HG03159 (cell line): ENCODE measurements around the gene RNU6-1.

Source experiments
- ATAC-seq: cut with Tn5 transposase; IDR thresholded peaks from one replicate; pipeline ENCODE4 v1.9.1; 2021; ENCODE audit warnings: mild to moderate bottlenecking, moderate library complexity; ENCODE audit not compliant: unreplicated experiment

The RNU6-1 gene

GRCh38 chr15:67839929-67840748 is at the start of gene RNU6-1:
Gene RNU6-1 (minus strand): TSS chr15:67840045.
- ATAC-seq = peak; percentile 82

DNA sequence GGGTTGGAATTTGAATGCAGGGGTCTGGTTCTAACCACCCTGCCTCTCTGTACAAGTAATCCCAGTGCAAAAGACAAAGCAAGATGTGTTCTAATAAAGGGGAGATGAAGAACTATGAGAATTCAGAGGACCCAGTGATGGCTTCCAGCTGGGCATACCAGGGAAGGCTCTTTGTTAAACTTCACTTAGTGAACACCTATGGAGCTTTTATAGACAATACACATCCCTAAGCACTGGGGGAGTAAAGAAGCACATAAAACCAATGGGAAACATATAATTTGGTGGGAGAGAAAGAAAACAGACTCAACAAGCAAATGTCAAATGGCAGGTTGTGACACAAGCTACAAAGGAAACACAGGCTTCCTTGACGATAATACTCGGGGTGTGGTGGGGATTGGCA is 47.9 kb upstream of the RNU6-1 start:
- no peak for ATAC-seq

GRCh38 chr15:67885861-67886260 is 46.0 kb upstream of the RNU6-1 start:
- ATAC-seq = no peak

DNA sequence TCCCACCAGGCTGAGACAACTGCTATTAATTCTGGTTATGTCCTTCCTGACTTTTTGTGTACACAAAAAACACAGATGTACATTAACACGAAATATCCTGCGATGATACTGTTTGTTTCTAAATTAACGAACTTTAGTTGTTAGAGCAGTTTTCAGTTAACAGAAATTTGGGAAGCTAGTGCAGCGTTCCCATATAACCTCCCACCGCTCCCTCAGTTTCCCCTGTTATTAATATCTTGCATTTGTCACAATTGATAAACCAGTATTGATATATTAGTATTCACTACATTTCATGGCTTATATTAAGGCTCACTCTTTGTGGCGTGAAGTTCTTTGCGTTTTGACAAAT is 45.3 kb upstream of the RNU6-1 start:
- no peak for ATAC-seq

- no peak for ATAC-seq
Observed at GRCh38 chr15:67884514-67885174, 44.8 kb upstream of the RNU6-1 start.

DNA sequence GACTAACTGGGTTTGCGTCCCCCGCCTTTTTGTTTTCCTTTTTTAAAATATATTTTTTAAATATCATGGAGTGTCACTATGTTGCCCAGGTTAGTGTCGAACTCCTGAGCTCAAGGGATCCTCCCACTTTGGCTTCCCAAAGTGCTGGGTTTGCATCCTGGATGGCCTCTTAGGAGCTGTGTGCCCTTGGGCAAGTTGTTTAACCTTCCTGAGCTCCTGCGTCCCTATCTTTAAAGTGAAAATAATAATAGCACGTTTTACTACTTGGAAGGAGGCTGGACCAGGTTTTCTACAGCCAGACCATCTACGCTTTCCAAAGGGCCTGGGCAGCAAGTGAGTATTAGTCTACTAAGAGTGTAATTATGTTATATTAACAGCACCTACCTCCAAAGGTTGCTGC is 44.2 kb upstream of the RNU6-1 start:
- no peak for ATAC-seq

DNA sequence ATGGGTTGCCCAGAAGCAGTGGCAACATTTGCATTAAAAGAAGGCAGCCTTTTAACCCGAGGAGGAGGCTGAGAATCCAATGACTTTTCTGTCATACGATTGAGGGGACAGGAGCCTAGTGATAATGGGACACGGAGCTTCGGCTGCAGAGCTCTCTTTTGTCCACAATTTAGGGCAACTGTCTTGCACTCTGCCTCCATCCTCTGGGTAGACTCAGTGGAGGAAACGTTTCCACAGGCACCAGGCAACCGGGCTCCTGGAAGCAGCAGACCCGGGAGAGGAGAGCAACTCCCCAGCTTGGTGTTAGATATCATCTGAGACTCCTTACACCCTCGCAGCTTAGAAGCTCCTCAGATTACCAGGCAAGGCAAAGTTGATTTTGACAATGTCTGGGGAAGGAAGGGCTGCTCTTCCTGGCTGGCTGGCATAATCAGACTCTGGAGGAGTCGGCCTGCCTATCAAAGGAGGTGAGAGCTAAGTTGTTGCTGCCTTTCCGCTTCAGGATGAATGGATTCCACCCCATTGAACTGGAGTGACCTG is 43.5 kb upstream of the RNU6-1 start:
- no peak for ATAC-seq

DNA sequence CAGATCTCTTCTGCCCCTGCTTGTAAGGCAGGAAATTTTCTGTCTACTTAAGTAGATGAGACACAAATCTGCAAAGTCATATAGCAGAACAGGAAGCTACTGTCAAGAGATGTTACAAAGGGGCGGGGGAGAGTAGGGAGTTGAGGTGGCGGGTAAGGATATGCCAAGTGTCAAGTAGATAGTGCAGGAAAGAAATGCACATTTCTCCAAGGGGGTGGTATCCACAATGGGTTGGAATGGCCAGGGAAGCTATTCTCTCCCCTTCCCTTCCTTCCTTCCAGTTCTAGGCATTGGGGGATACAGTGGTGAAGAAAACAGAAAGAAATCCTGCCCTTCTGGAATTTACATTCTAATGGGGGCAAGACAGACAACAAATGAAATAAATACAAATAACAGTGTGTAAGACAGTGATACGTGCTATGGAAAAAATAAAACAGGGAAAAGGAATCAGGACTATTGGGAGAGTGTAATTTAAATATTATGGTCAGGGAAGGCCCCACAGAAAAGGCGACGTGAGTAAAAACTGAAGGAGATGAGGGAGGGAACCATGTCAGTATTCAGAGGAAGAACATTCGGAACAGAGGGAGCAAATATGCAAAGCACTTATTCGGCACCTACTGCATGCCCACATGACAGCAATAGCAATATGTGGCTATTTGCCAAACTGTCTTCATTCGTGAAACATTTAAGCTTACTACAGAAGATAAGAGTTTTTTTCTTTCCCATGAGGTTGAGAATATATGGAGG is 42.8 kb upstream of the RNU6-1 start:
- ATAC-seq = no peak

DNA sequence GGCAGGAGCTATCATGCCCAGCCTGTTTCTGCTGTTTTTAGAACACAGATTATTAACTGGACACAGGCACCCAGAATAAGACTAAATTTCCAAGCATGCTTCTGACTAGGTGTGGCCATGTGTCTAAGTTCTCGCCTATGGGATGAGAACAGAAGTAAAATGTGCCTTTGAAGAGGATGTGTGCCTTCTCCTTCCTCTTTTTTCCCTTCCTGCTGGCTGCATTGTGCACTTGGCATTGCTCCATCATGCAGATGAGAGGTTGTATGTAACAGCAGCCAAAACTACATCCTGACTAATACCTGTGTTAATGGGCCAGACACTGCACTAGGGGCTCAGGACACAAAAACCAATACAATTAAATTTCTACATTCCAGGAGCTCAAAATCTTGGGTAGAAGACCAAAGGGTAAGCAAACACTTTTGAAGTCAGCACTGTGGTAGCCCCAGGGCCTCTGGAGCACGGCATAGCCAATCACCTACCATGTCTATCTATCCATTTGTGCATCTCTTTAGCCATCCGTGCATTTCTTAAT is 40.9 kb upstream of the RNU6-1 start:
- no peak for ATAC-seq

GRCh38 chr15:67879440-67880129 is 39.7 kb upstream of the RNU6-1 start:
- no peak for ATAC-seq

- no peak for ATAC-seq
Observed at GRCh38 chr15:67878712-67879206, 38.9 kb upstream of the RNU6-1 start.

- no peak for ATAC-seq
Observed at GRCh38 chr15:67873777-67874176, 33.9 kb upstream of the RNU6-1 start.

GRCh38 chr15:67870868-67871408 is 31.1 kb upstream of the RNU6-1 start:
- no peak for ATAC-seq

GRCh38 chr15:67869701-67870100 is 29.9 kb upstream of the RNU6-1 start:
- no peak for ATAC-seq

- ATAC-seq = no peak
Observed at GRCh38 chr15:67865766-67866165, 25.9 kb upstream of the RNU6-1 start.

DNA sequence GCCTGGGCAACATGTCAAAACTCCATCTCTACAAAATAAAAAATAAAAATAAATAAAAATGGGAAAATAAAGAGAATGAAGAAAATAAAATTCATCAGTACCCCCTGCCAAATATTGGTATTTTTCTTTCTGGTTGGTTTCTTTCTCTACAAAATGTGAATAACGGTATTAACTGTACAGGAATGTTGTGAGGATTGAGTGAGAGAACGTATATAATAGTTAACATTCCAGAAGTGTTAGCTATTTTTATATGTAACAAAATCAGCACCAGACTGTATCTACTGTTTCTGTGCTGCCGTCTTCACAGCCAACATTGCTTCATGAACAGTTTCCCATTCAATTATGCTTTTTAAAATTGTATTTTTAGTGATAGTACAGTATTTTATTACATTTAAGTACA is 25.5 kb upstream of the RNU6-1 start:
- no peak for ATAC-seq

DNA sequence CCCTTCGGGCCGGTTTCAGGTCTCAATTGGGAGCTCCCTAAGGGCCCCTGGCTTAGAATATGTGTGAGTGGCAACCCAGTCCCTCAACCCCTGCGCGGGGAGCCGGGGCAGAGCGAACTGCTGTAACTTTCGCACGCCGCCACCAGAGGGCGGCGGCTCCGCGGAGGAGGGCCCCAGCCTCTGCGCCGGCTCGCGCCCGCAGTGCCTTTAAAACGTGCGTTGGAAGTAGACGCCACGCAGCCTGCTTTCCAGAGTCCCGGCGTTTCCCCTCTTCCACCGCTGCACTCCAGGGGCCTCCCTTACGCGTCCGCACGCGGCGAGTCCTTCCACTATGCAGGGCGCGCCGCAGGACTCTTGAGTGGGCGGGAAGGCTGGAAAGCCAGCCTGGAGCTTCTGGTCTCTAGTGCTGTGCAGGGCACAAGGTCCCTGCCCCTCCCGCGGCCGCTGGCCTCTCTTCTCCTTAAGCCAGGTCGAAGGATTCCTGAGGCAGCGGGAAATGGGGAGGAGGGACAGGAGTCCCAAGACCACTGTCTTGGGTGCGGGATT is 23.7 kb upstream of the RNU6-1 start:
- ATAC-seq = peak; percentile 71

- no peak for ATAC-seq
Observed at GRCh38 chr15:67862750-67863441, 23.1 kb upstream of the RNU6-1 start.

GRCh38 chr15:67861983-67862382 is 22.1 kb upstream of the RNU6-1 start:
- no peak for ATAC-seq
